ENCODE data around the gene ESD. TPM values are rescaled to one million over a fixed set of nuclear protein-coding genes. Genes with fewer than 3 reads are reported as not detected.
"Not testable (repeated sequence)": the region's sequence is repeated elsewhere in the genome, so short reads cannot be mapped to it uniquely, and the experiment has no call there.

The ESD gene
- 168 TPM for polyA plus RNA-seq (2013, experiment 1 of 2; ENCODE audit: insufficient read length)
- 168 TPM for polyA plus RNA-seq (2013, experiment 2 of 2; ENCODE audit: insufficient read length)

- peak; percentile 94 for DNase-seq
Observed at GRCh38 chr13:46796515-46797474, at the start of gene ESD. Gene ESD (minus strand): TSS chr13:46797161. CDS start chr13:46791413, 5,748 bp downstream.

- DNase-seq, result no peak
Observed at GRCh38 chr13:46846726-46847125, 49.8 kb upstream of the ESD start.

- DNase-seq, result no peak
Observed at GRCh38 chr13:46845146-46845545, 48.2 kb upstream of the ESD start.

- DNase-seq, result no peak
Observed at GRCh38 chr13:46844431-46844830, 47.5 kb upstream of the ESD start.

- DNase-seq, result no peak
Observed at GRCh38 chr13:46839399-46839798, 42.4 kb upstream of the ESD start.

- DNase-seq, result no peak
Observed at GRCh38 chr13:46834657-46835056, 37.7 kb upstream of the ESD start.

GRCh38 chr13:46831588-46832194, 34.7 kb upstream of the ESD start:
- DNase-seq, result peak; percentile 56

GRCh38 chr13:46830405-46831005, 33.5 kb upstream of the ESD start:
- no peak for DNase-seq

- DNase-seq, result no peak
Observed at GRCh38 chr13:46822551-46822950, 25.6 kb upstream of the ESD start.

- no peak for DNase-seq
Observed at GRCh38 chr13:46817838-46818476, 21.0 kb upstream of the ESD start.

- DNase-seq, result no peak
Observed at GRCh38 chr13:46817095-46817494, 20.1 kb upstream of the ESD start.

- no peak for DNase-seq
Observed at GRCh38 chr13:46816371-46816770, 19.4 kb upstream of the ESD start.

- DNase-seq, result no peak
Observed at GRCh38 chr13:46812301-46812797, 15.4 kb upstream of the ESD start.

GRCh38 chr13:46810440-46810839, 13.5 kb upstream of the ESD start:
- peak; percentile 27 for DNase-seq

GRCh38 chr13:46804921-46805320, 8.0 kb upstream of the ESD start:
- not testable (repeated sequence) for DNase-seq

GRCh38 chr13:46804391-46804815, 7.4 kb upstream of the ESD start:
- DNase-seq, result peak; percentile 97

GRCh38 chr13:46803586-46803985, 6.6 kb upstream of the ESD start:
- peak; percentile 57 for DNase-seq

- DNase-seq, result no peak
Observed at GRCh38 chr13:46801858-46802257, 4.9 kb upstream of the ESD start.

GRCh38 chr13:46799139-46799538, 2.2 kb upstream of the ESD start:
- DNase-seq, result no peak

GRCh38 chr13:46797501-46798237, 708 bp upstream of the ESD start:
- no peak for DNase-seq

GRCh38 chr13:46796129-46796514, 839 bp downstream of the ESD start:
- no peak for DNase-seq

GRCh38 chr13:46795321-46795720, 1.6 kb downstream of the ESD start:
- no peak for DNase-seq

Measured in fibroblast of skin of abdomen (primary cell).